ENCODE data around the gene RPS3A.
"Not testable (repeated sequence)": the region's sequence is repeated elsewhere in the genome, so short reads cannot be mapped to it uniquely, and the experiment has no call there.

Gene RPS3A

DNA sequence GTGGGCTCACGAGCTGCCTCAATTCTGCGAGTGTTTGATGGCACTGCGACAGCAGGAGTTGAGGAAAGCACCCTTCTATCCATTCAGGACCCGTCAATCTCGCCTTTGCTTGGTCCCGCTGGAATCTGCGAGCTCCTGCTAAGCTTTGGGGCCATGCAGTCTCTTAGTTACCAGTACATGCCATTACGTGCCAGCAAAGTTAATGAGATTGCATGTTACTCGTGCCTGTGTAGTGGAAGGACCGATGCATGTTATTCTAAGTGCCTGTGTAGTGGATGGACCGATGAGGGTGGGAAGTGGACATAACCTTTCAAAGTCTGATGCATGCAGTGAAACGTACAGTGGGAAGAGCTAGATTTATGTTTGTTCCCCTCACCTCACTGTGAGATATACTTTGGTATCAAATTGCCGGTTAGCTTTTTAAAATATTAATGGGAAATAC, 569 bp downstream of the RPS3A start:
- no peak for TF ChIP-seq POLR2A (IDR thresholded peaks at IDR 0.05; ENCODE audit: low read depth, low read length)
- DNase-seq (ENCODE audit: insufficient read length, low spot score), result no peak
- no peak for FAIRE-seq

DNA sequence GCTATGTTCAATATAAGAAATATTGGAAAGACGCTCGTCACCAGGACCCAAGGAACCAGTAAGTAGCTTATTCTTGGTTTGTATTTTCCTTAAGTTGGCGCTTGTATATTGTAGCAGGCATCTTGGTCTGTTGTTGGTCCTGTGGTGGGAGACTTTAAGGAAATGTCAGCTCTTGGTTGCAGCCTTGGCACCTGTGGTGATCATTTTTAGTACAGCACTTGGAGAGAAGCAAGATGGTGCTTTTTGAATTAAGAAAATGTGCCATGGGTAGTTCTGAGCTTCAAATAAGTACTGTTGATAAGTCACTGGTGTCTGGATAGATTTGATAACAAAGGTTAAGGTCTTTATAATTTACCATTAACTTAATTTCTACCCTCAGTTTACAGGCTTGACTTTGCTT, 1.1 kb downstream of the RPS3A start:
- no peak for TF ChIP-seq POLR2A (IDR thresholded peaks at IDR 0.05; ENCODE audit: low read depth, low read length)

DNA sequence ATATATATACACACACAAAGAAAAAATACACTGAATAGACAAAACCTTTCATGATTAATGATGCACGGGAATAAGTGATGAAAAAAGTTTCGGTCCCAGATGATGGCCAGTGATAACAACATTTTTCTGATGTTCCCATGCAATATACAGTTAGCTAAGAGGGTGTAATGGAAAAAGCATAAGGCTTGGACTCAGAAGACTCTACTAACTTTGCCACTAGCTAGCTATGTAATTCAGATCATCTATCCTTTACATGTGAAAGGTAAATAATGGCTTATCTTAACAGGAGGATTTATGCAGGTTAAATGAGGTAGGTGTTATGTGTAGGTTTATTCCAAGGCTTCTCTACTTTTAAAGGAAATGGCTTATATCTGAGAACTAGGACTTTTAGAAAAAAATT, 4.3 kb downstream of the RPS3A start:
- DNase-seq (ENCODE audit: insufficient read length, low spot score) (no peak), FAIRE-seq (no peak)
- no peak for TF ChIP-seq POLR2A (IDR thresholded peaks at IDR 0.05; ENCODE audit: low read depth, low read length)

More for the DNA sequence above, 1.1 kb downstream of the RPS3A start:
- DNase-seq (ENCODE audit: insufficient read length, low spot score) (no peak), FAIRE-seq (no peak)

DNA sequence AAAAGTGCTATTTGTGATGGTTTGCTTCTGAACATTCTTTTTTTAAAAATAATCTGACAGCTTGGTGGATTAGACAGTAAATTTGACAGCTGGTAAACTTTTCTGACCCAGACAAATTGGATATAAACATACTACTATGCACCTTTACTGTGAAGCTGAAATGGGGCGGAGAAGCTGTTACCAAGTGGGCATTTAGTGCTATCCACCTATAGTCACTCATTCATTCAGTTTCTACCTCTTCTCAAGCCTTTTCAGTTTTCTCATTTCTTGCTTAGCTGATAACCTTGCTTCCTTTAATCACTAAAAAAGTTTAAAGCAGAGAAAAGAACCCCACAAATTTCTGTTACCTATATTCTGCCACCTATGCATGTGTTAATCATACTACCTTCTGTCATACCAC, 5.2 kb downstream of the RPS3A start:
- no peak for TF ChIP-seq POLR2A (IDR thresholded peaks at IDR 0.05; ENCODE audit: low read depth, low read length)
- FAIRE-seq, result no peak
- no peak for DNase-seq (ENCODE audit: insufficient read length, low spot score)

DNA sequence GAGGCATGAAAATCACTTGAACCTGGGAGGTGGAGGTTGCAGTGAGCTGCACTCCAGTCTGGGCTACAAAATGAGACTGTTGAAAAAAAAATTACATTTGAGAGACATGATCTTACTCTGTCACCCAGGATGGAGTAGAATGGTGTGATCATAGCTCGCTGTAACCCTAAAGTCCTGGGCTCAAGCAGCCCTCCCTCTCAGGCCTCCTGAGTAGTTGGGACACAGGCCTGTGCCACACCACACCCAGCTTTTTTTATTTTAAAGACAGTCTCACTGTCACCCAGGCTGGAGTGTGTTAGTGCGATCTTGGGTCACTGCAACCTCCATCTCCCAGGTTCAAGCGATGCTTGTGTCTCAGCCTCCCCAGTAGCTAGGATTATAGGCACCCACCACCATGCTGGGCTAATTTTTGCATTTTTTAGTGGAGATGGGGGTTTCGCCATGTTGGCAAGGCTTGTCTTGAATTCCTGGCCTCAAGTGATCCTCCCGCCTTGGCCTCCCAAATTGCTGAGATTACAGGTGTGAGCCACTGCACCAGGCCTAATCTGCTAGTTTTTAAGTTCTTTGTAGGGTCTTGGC, 6.1 kb downstream of the RPS3A start:
- no peak for FAIRE-seq
- TF ChIP-seq POLR2A (IDR thresholded peaks at IDR 0.05; ENCODE audit: low read depth, low read length), result no peak
- no peak for DNase-seq (ENCODE audit: insufficient read length, low spot score)

DNA sequence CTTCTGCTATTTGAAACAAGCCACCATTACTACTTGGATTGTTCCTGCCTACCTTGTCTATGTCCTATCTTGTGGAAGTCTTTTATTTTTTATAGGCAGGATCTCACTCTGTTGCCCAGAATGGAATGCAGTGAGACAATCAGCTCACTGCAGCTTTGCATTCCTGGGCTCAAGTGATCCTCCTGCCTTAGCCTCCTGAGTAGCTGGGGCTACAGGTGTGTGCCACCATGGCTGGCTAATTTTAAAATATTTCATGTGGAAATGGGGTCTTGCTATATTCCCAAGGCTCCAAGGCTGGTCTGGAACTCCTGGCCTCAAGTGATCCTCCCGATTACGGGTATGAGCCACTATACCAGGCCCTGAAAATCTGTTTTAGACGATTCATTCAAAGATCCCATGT, 7.6 kb downstream of the RPS3A start:
- no peak for FAIRE-seq

DNA sequence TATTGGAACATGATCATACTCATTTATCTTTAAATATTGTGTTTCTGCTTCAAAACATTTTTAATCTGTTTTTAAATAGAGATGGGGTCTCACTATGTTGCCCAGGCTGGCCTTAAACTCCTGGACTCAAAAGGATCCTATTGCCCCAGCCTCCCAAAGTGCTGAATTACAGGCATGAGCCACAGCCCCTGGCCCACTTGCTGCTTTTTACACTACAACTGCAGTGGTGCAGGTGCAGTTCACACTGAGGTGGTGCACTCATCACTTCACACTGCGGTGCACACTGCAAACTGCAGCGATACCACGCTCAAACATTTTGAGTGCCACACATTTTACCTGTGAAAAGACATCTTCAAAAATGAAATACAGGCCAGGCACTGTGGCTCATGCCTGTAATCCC, 10.8 kb downstream of the RPS3A start:
- no peak for FAIRE-seq
- DNase-seq (ENCODE audit: insufficient read length, low spot score), result no peak
- no peak for TF ChIP-seq POLR2A (IDR thresholded peaks at IDR 0.05; ENCODE audit: low read depth, low read length)

More for the DNA sequence above, 7.6 kb downstream of the RPS3A start:
- no peak for DNase-seq (ENCODE audit: insufficient read length, low spot score)
- TF ChIP-seq POLR2A (IDR thresholded peaks at IDR 0.05; ENCODE audit: low read depth, low read length), result no peak

DNA sequence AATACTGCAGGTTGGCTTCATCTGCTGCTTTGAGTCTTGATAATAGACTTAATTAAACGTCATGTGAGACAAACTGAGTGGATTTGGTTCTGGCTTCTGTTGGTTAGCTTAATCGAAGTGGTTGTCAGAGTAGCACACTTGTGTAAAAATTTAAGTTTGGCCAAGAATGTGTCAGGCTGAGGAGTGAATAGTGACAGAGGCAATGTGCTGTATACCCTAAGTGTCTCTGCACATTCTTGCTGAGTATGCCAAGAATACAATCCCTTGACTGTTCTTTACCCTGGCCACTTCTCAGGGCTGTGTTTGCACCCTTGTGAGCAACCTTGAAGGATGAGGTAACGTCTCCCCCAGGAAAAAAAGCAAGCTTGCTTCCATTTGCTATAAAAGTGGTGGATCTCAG, 14.9 kb downstream of the RPS3A start:
- no peak for FAIRE-seq
- DNase-seq (ENCODE audit: insufficient read length, low spot score), result no peak
- no peak for TF ChIP-seq POLR2A (IDR thresholded peaks at IDR 0.05; ENCODE audit: low read depth, low read length)

DNA sequence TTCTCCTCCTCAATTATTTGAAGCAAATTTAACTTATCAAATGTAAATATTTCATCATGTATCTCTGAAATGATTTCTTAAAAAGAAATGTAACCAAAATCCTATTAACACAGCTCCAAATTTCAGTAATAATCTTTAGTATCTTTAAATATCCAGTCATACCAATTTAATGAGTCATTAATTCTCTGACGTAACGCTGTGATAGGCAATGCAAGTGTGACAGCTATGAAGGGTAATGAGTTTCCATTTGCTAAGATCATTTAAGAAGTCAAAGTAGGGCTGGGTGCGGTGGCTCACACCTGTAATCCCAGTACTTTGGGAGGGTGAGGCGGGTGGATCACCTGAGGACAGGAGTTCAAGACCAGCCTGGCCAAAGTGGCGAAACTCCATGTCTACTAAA, 15.6 kb downstream of the RPS3A start:
- FAIRE-seq (no peak), DNase-seq (ENCODE audit: insufficient read length, low spot score) (no peak)
- TF ChIP-seq POLR2A (IDR thresholded peaks at IDR 0.05; ENCODE audit: low read depth, low read length), result no peak

DNA sequence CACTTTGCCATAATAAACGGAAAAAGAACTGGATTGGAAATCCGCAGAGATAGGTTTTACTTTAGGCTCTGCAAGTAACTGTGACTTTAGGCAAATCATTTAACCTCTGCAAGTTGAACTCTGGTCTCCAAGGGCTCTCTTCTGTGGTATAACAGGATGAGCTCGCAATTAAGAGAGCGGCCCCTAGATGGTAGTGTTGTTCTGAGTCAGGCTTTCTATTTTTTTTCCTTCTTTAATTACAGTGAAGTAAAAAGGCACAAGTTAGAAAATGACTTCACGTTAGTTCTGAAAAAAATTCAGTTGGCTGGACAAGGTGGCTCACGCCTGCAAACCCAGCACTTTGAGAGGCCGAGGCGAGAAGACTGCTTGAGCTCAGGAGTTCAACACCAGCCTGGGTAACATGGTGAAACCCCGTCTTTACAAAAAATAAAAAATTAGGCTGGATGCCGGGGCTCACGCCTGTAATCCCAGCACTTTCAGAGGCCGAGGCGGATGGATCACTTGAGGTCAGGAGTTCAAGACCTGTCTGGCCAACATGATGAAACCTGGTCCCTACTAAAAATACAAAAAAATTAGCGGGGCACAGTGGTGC, 18.0 kb downstream of the RPS3A start:
- FAIRE-seq, result no peak
- no peak for TF ChIP-seq POLR2A (IDR thresholded peaks at IDR 0.05; ENCODE audit: low read depth, low read length)
- DNase-seq (ENCODE audit: insufficient read length, low spot score), result peak; percentile 12

DNA sequence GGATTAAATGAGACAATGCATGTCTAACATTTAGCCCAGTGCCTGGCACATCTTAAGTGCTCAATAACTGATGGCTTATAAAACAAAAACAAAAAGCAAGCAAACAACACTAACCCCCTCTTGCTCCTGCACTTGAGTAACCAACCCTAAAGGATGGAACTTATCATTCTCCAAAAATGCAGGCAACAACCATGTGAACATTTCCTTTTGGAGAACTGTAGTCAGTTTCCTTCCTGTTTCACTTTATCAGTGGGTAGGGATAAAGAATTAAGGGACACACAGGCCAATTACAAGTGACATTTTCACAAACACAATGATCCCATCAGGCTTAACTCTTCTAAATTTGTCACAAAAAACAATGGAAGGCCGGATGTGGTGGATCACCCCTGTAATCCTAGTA, 30.4 kb downstream of the RPS3A start:
- no peak for TF ChIP-seq POLR2A (IDR thresholded peaks at IDR 0.05; ENCODE audit: low read depth, low read length)
- no peak for DNase-seq (ENCODE audit: insufficient read length, low spot score)
- FAIRE-seq, result no peak

DNA sequence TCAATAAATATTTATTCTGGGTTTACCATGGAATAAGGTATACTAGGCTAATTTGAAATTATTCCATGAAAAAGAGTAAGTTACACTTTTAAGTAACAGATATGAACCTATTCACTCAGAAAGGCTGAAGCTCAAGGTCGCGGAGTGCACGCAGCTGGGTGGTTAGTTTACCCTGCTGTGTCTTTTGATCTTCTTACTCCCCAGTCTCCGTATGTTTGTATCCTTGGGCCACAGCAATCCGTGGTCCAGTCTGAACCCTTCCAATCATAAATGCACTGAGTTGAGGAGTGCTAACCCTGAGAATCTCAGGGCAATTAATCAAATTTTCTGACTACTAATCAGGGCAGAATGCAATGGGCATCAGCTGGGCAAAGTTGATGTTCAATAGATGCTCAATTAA, 33.9 kb downstream of the RPS3A start:
- TF ChIP-seq POLR2A (IDR thresholded peaks at IDR 0.05; ENCODE audit: low read depth, low read length), result no peak
- FAIRE-seq (no peak), DNase-seq (ENCODE audit: insufficient read length, low spot score) (no peak)

DNA sequence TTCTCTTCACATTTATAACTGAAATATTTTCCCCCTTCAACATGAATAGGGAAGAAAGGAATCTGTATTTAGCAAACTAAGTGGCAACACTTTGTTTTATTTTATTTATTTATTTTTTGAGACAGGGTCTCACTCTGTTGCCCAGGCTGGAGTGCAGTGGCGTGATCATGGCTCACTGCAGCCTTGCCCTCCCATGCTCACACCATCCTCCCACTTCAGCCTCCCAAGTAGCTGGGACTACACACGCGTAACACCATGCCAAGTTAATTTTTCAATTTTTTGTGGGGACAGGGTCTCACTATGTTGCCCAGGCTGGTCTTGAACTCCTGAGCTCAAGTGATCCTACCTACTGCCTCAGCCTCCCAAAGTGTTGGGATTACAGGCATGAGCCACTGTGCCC, 36.6 kb downstream of the RPS3A start:
- FAIRE-seq, result not testable (repeated sequence)

DNA sequence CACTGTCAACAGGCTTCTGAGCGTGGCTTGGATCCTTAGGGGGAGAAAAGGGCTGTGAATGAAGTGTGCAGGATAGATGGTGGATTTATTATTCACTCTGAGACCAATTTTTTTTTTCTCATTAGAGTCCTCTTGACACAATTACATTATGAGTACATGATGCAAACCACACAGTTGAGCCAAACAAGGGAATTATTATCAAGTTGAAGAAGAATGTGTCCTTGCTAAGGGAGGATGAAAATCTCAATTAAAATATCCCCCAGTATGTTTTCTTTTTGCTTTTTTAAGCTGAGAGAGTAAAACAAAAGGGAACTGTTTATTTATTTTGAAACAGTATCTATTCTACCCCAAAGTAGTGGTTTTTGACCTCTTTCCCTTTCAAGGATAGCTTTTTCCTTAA, 40.4 kb downstream of the RPS3A start:
- no peak for DNase-seq (ENCODE audit: insufficient read length, low spot score)
- FAIRE-seq, result no peak
- no peak for TF ChIP-seq POLR2A (IDR thresholded peaks at IDR 0.05; ENCODE audit: low read depth, low read length)

More for the DNA sequence above, 36.6 kb downstream of the RPS3A start:
- DNase-seq (ENCODE audit: insufficient read length, low spot score), result not testable (repeated sequence)

DNA sequence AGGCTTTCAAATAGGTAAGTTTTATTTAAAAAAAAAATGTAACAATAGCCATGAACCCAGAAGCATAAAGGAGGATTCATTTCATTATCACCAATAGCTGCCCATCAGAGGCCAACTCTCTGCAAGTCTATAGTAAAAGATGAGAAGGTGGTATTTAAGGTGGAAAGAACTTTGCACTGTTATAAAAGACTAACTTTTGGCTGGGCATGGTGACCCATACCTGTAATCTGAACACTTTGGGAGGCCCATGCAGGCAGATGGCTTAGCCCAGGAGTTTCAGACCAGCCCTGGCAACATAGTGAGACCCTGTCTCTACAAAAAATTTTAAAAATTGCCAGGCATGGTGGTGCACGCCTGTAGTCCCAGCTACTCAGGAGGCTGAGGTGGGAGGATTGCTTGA, 43.3 kb downstream of the RPS3A start:
- DNase-seq (ENCODE audit: insufficient read length, low spot score), result no peak
- no peak for TF ChIP-seq POLR2A (IDR thresholded peaks at IDR 0.05; ENCODE audit: low read depth, low read length)
- no peak for FAIRE-seq

DNA sequence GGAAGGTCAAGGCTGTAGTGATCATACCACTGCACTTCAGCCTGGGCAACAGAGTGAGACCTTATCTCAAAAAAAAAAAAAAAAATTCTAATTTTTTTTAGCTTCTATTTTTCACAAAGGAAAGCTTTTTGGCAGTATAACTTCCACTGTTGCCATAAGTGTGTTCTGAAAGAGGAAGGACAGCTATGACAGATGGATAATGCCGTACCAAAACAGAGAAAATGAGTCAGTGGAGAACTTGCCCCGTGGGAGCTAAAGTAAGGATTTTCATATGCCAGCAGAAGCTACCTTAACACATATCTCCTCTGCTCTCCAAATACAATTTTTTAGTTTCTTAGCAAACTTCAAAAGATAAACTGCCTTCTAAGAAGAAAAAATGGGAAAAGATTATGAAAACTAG, 43.7 kb downstream of the RPS3A start:
- DNase-seq (ENCODE audit: insufficient read length, low spot score) (no peak), FAIRE-seq (no peak)
- no peak for TF ChIP-seq POLR2A (IDR thresholded peaks at IDR 0.05; ENCODE audit: low read depth, low read length)

Measured in H54 (cell line).